VCaP (cell line): ENCODE results near the gene FCRLB.

Experiments
- H3K27ac ChIP-seq: fragments of 450-650 bp; 2 replicates; pipeline ENCODE4 v1.5.1; 2017
- CTCF ChIP-seq: fragments of 450-650 bp; conservative IDR thresholded peaks from 2 replicates; pipeline ENCODE4 v1.5.1; 2017; ENCODE audit warnings: mild to moderate bottlenecking, moderate library complexity

FCRLB gene

DNA sequence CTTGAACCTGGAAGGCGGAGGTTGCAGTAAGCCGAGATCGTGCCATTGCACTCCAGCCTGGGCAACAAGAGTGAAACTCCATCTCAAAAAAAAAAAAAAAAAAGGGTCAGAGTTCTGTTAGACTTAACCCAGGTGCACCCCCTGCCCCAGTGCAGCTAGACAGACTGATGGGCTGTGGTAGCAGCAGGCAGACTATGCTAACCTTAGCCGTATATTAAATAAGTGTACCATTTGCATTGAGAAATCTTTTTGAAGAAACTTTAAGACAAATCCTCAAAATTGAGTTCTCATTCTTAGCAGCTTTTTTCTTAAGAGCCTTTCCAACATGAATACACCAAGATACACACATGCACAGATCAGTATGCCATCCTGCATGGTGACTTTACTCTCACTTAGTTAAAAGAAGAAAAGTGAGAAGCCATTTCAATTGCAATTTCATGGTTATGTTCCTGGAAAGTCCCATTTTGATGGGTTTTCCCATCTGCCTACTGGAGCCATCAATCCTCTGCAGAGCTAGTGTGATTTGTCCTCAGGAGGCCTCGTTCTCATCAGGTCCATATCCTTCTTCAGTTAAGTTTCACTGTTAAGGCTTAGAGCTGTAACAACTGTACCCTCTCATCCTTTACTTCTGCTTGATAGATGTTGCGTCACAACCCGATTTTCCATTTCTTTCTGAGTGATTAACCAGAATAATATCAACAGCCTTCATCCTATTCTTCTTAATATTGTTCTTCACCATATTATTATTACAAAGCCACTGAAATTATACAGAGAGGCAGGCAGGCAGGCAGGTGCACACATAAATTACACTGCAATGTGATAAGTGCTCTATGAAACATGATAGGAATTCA, 7.3 kb downstream of the FCRLB start:
- H3K27ac ChIP-seq, result no peak overlapping the region
- no peak for TF ChIP-seq CTCF

DNA sequence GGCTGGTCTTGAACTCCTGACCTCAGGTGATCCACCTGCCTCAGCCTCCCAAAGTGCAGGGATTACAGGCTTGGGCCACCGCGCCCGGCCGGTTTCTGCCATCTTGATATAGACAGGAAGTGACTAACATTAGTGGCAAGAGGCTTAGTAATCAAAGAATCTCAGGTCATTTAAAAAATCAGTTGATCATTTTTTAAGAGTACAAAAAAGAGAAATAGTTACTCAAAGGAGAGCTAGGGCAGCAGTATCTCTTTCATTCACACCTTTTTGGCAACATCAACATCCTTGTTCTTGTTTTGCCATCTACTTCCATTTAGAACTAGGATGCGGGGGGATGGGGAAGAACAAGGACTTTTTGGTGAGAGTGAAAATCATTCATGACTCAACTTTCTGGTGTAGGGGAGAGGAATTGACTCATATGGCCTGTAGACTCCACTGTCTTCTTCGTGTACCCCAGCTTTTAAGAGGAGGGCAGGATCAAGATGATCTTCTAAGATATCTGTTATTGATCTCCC, 8.8 kb downstream of the FCRLB start:
- no peak overlapping the region for H3K27ac ChIP-seq

DNA sequence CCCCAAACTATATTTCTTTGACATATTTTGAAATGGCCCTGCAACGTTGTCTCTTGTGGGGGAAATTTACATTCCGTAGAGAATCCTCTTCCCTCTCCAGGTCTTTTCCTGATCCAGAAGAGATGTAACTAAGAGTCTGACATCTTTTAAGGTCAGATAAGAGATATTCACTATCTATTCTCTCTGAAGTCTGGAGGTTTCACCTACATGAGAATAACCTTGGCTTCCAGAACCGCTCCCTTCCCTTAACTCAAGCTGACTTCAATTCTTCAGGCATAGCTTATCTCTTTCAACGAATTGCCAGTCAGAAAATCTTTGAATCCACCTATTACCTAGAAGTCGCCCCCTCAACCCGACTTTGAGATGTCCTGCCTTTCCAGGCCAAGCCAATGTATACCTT, 9.9 kb downstream of the FCRLB start:
- H3K27ac ChIP-seq, result no peak overlapping the region
- no peak for TF ChIP-seq CTCF

More for the DNA sequence above, 8.8 kb downstream of the FCRLB start:
- no peak for TF ChIP-seq CTCF

- no peak for TF ChIP-seq CTCF
- H3K27ac ChIP-seq, result no peak overlapping the region
These were observed 10.8 kb downstream of the FCRLB start for GRCh38 chr1:161731981-161732718.

DNA sequence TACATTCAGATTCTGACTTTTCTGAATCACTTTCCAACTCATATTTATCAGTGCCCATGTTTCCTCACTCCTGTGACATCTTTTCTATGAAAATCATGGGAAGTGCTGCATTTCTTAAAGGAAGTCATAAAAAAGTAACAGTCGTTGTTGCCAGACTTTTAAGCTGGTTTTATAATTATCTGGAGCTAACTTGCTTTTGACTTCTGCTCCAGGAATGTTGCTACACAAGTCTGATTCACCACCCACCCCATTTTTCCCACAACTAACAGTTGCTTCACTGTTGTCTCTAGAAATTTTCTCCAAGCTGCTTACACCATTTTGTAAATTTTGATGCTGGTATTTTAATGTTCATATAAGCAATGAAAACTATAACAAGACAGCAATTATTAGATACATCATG, 12.2 kb downstream of the FCRLB start:
- TF ChIP-seq CTCF, result no peak
- no peak overlapping the region for H3K27ac ChIP-seq

- H3K27ac ChIP-seq, result no peak overlapping the region
- TF ChIP-seq CTCF, result no peak
These were observed 14.5 kb downstream of the FCRLB start for GRCh38 chr1:161735837-161736236.

GRCh38 chr1:161736335-161736969, 15.1 kb downstream of the FCRLB start:
- no peak for TF ChIP-seq CTCF
- no peak overlapping the region for H3K27ac ChIP-seq
